Measurements from ENCODE around the gene PIH1D2.
"Not testable (repeated sequence)": the region's sequence is repeated elsewhere in the genome, so short reads cannot be mapped to it uniquely, and the experiment has no call there.

The PIH1D2 gene

GRCh38 chr11:112073941-112074811 is at the start of gene PIH1D2, which contains the start of gene NKAPD1:
PIH1D2 (minus strand) TSS chr11:112074017; CDS start chr11:112073174, 843 bp downstream.
NKAPD1 (plus strand) TSS chr11:112074299; CDS start chr11:112075575, 1,276 bp downstream.
- DNase-seq (ENCODE audit: low spot score) = peak; percentile 91

GRCh38 chr11:112123129-112123528 is 49.3 kb upstream of the PIH1D2 start:
- DNase-seq (ENCODE audit: low spot score) = no peak

- DNase-seq (ENCODE audit: low spot score) = no peak
These were observed 48.3 kb upstream of the PIH1D2 start for GRCh38 chr11:112121981-112122615.

GRCh38 chr11:112118176-112118575 is 44.4 kb upstream of the PIH1D2 start:
- no peak for DNase-seq (ENCODE audit: low spot score)

GRCh38 chr11:112115386-112115785 is 41.6 kb upstream of the PIH1D2 start:
- DNase-seq (ENCODE audit: low spot score) = no peak

- DNase-seq (ENCODE audit: low spot score) = no peak
These were observed 40.6 kb upstream of the PIH1D2 start for GRCh38 chr11:112114460-112114859.

- peak; percentile 74 for DNase-seq (ENCODE audit: low spot score)
These were observed 40.0 kb upstream of the PIH1D2 start for GRCh38 chr11:112113539-112114457.

GRCh38 chr11:112106070-112106469 is 32.3 kb upstream of the PIH1D2 start:
- DNase-seq (ENCODE audit: low spot score) = no peak

- DNase-seq (ENCODE audit: low spot score) = no peak
These were observed 29.6 kb upstream of the PIH1D2 start for GRCh38 chr11:112103446-112103845.

- DNase-seq (ENCODE audit: low spot score) = no peak
These were observed 26.6 kb upstream of the PIH1D2 start for GRCh38 chr11:112100462-112100861.

- DNase-seq (ENCODE audit: low spot score) = no peak
These were observed 24.1 kb upstream of the PIH1D2 start for GRCh38 chr11:112097734-112098528.

GRCh38 chr11:112096194-112096593 is 22.4 kb upstream of the PIH1D2 start:
- no peak for DNase-seq (ENCODE audit: low spot score)

- not testable (repeated sequence) for DNase-seq (ENCODE audit: low spot score)
These were observed 21.5 kb upstream of the PIH1D2 start for GRCh38 chr11:112095302-112095701.

GRCh38 chr11:112087212-112087611 is 13.4 kb upstream of the PIH1D2 start:
- DNase-seq (ENCODE audit: low spot score) = peak; percentile 15

GRCh38 chr11:112086422-112087191 is 12.8 kb upstream of the PIH1D2 start, which contains the start of the genes SDHD and TIMM8B:
SDHD (plus strand) TSS chr11:112086873; CDS start chr11:112086908, 35 bp downstream.
TIMM8B (minus strand) TSS chr11:112086756; CDS start chr11:112086723, 33 bp downstream.
- peak; percentile 98 for DNase-seq (ENCODE audit: low spot score)

GRCh38 chr11:112085822-112086421 is 12.1 kb upstream of the PIH1D2 start:
- peak; percentile 57 for DNase-seq (ENCODE audit: low spot score)

GRCh38 chr11:112082729-112083128 is 8.9 kb upstream of the PIH1D2 start:
- DNase-seq (ENCODE audit: low spot score) = no peak

GRCh38 chr11:112062923-112063322 is 10.9 kb downstream of the PIH1D2 start:
- no peak for DNase-seq (ENCODE audit: low spot score)

GRCh38 chr11:112058103-112058502 is 15.7 kb downstream of the PIH1D2 start:
- DNase-seq (ENCODE audit: low spot score) = no peak

GRCh38 chr11:112057170-112057569 is 16.6 kb downstream of the PIH1D2 start:
- no peak for DNase-seq (ENCODE audit: low spot score)
